K562 (cell line): Measurements from ENCODE around the gene ROBO1. TPM values are rescaled to one million over a fixed set of nuclear protein-coding genes. Genes with fewer than 3 reads are reported as not detected.

Experiments
- ATAC-seq: fragments of 200-7000 bp; cut with Tn5 transposase; 3 replicates; pipeline ENCODE4 v1.9.1; 2020; ENCODE audit warnings: moderate library complexity
- BruUV-seq: library from RNA; stranded (reverse); fragments of 400-500 nt; replicated peaks from 2 replicates; lab custom pipeline; 2021; lab: Mats Ljungman, UMichigan
- CTCF ChIA-PET: fragments of 300-600 bp; formaldehyde crosslinking; extraction: SDS; loops from one replicate; lab custom pipeline; 2021; ENCODE audit warnings: low intra/inter-chr PET ratio; lab: Yijun Ruan, JAX
- POLR2A ChIA-PET: fragments of 300-600, 350-650 bp; sonication (Branson Sonifier 250); formaldehyde crosslinking; extraction: SDS; loops from one replicate; lab custom pipeline; 2021; ENCODE audit warnings: antibody characterized with exemption, inconsistent platforms; lab: Yijun Ruan, JAX
- DNase-seq, 4 experiments: peaks; one replicate each; pipeline versions ENCODE4 v3.0.0 to v3.0.0-alpha.2; 2011 to 2018; ENCODE audit warnings: low spot score in 3 of 4, mixed read lengths in 3 of 4; ENCODE audit errors: extremely low read depth in 1 of 4
- FAIRE-seq: peaks from 2 replicates; lab custom pipeline; 2011; peaks lifted over from hg19 to GRCh38; lab: Jason Lieb, UNC
- H2AFZ ChIP-seq: 2 replicates; pipeline ENCODE4 v1.6.0; 2011; ENCODE audit warnings: low read depth, low read length, control low read depth, inconsistent platforms
- H3K27ac ChIP-seq: fragments of 200-600 bp; 3 replicates; pipeline ENCODE4 v1.8.0; 2011; ENCODE audit warnings: low read depth, mild to moderate bottlenecking, control low read depth, inconsistent platforms, low read length, moderate library complexity, mixed read lengths; ENCODE audit errors: extremely low read depth
- H3K27me3 ChIP-seq, 2 experiments: fragments of 300-600 bp in 1 of 2; 2 replicates in 1 of 2; 3 replicates in 1 of 2; pipeline versions ENCODE4 v1.6.0 to v1.8.0; 2011; ENCODE audit warnings: inconsistent platforms in 2 of 2, low read length in 2 of 2, mild to moderate bottlenecking in 1 of 2, mixed read lengths in 1 of 2, moderate library complexity in 1 of 2; ENCODE audit not compliant: control insufficient read depth in 2 of 2, insufficient read depth in 2 of 2
- H3K36me3 ChIP-seq: fragments of 300-600 bp; 3 replicates; pipeline ENCODE4 v1.8.0; 2011; ENCODE audit warnings: mild to moderate bottlenecking, low read length, inconsistent platforms; ENCODE audit not compliant: control insufficient read depth, insufficient read depth
- H3K4me1 ChIP-seq, 2 experiments: fragments of 200-600 bp in 1 of 2; replicated peaks in 1 of 2; 2 replicates in 1 of 2; 3 replicates in 1 of 2; pipeline versions ENCODE4 v1.5.1 to v1.8.0; 2011; ENCODE audit warnings: inconsistent platforms in 2 of 2, low read length in 2 of 2, mild to moderate bottlenecking in 1 of 2, mixed read lengths in 1 of 2, moderate library complexity in 1 of 2; ENCODE audit not compliant: control insufficient read depth in 2 of 2, insufficient read depth in 2 of 2
- H3K4me2 ChIP-seq: 2 replicates; pipeline ENCODE4 v1.6.1; 2011; ENCODE audit warnings: low read length, control low read depth, inconsistent platforms, mixed read lengths; ENCODE audit not compliant: insufficient read depth
- H3K4me3 ChIP-seq: fragments of 200-600 bp; sonication (generic), shearing (Covaris generic); 2 replicates; pipeline ENCODE4 v1.5.1; 2016; ENCODE audit warnings: control low read depth, inconsistent platforms
- H3K79me2 ChIP-seq: fragments of 200-600 bp; 3 replicates; pipeline ENCODE4 v1.8.0; 2011; ENCODE audit warnings: low read length, inconsistent platforms; ENCODE audit not compliant: control insufficient read depth, insufficient read depth
- H3K9ac ChIP-seq, 2 experiments: 2 replicates each; pipeline versions ENCODE4 v1.6.0 to v1.6.1; 2011; ENCODE audit warnings: low read depth in 2 of 2, low read length in 2 of 2, control low read depth in 1 of 2, inconsistent platforms in 1 of 2, mild to moderate bottlenecking in 1 of 2, mixed read lengths in 1 of 2; ENCODE audit not compliant: insufficient read depth in 1 of 2
- H3K9me1 ChIP-seq: one replicate; pipeline ENCODE4 v1.6.0; 2011; ENCODE audit warnings: inconsistent platforms, mild to moderate bottlenecking, low read length, moderate library complexity; ENCODE audit not compliant: control insufficient read depth, insufficient read depth
- H3K9me3 ChIP-seq: replicated peaks from 2 replicates; pipeline ENCODE4 v1.5.1; 2011; ENCODE audit warnings: low read depth, low read length, inconsistent platforms; ENCODE audit not compliant: control insufficient read depth, insufficient read depth
- H4K20me1 ChIP-seq: replicated peaks from 2 replicates; pipeline ENCODE4 v1.6.1; 2011; ENCODE audit warnings: low read length, inconsistent platforms, mixed read lengths; ENCODE audit not compliant: control insufficient read depth, insufficient read depth
- CEBPB ChIP-seq: fragments of 450-650 bp; IDR thresholded peaks from 2 replicates; pipeline ENCODE4 v1.6.1; 2016; ENCODE audit warnings: missing genetic modification characterization, missing compliant biosample characterization
- CEBPG ChIP-seq, 3 experiments: fragments of 200-800 bp in 1 of 3; sonication (Bioruptor generic) in 1 of 3; sonication (generic) in 1 of 3; formaldehyde crosslinking in 1 of 3; IDR thresholded peaks in 2 of 3; conservative IDR thresholded peaks in 1 of 3; 2 replicates each; pipeline versions ENCODE4 v1.6.1 to v1.8.0; 2016 to 2022; ENCODE audit warnings: missing compliant biosample characterization in 2 of 3, missing genetic modification characterization in 2 of 3, mild to moderate bottlenecking in 1 of 3, missing genetic modification reagents in 1 of 3
- CTCF ChIP-seq, 3 experiments: IDR thresholded peaks in 2 of 3; conservative IDR thresholded peaks in 1 of 3; 2 replicates each; pipeline ENCODE4 v1.5.1; 2011 to 2012; ENCODE audit warnings: low read length in 3 of 3, mild to moderate bottlenecking in 3 of 3, control low read depth in 2 of 3, improper control_type of control experiment in 1 of 3, inconsistent platforms in 1 of 3, low read depth in 1 of 3, mixed read lengths in 1 of 3, moderate library complexity in 1 of 3; ENCODE audit not compliant: insufficient read depth in 2 of 3
- CUX1 ChIP-seq: fragments of 200-800 bp; sonication (Bioruptor generic); IDR thresholded peaks from 2 replicates; pipeline ENCODE4 v1.6.1; 2016; ENCODE audit warnings: missing genetic modification characterization, missing compliant biosample characterization
- GATAD2B ChIP-seq: fragments of 450-650 bp; IDR thresholded peaks from 2 replicates; pipeline ENCODE4 v1.6.1; 2017; ENCODE audit warnings: mild to moderate bottlenecking, borderline replicate concordance
- HCFC1 ChIP-seq: IDR thresholded peaks from 2 replicates; pipeline ENCODE4 v1.6.1; 2012; ENCODE audit warnings: low read depth, low read length, improper control_type of control experiment
- RAD21 ChIP-seq, 2 experiments: fragments of 250-450 bp in 1 of 2; fragments of 450-650 bp in 1 of 2; sonication (Bioruptor Pico) in 1 of 2; formaldehyde crosslinking in 1 of 2; IDR thresholded peaks in 1 of 2; conservative IDR thresholded peaks in 1 of 2; 2 replicates each; pipeline versions ENCODE4 v1.4.0 to v1.8.0; 2020 to 2022; ENCODE audit warnings: mild to moderate bottlenecking in 2 of 2, moderate library complexity in 1 of 2
- SIN3A ChIP-seq, 2 experiments: fragments of 150-350 bp in 1 of 2; IDR thresholded peaks; 2 replicates each; pipeline ENCODE4 v1.6.1; 2011 to 2016; ENCODE audit warnings: borderline replicate concordance in 2 of 2, low read depth in 2 of 2, low read length in 2 of 2, mild to moderate bottlenecking in 2 of 2, moderate library complexity in 2 of 2; ENCODE audit not compliant: control insufficient read depth in 1 of 2
- ZNF445 ChIP-seq: fragments of 250-450 bp; sonication (Bioruptor Pico); IDR thresholded peaks from 2 replicates; pipeline ENCODE4 v1.4.0; 2020; ENCODE audit warnings: low read depth, mild to moderate bottlenecking, moderate library complexity
- WGBS: fragments of 100-300 bp; shearing (Covaris generic); methylation state at CpG from one replicate; pipeline ENCODE4 v1.1.6; 2016; ENCODE audit warnings: low coverage, mixed read lengths; ENCODE audit not compliant: insufficient coverage; ENCODE audit errors: missing lambda C conversion rate; 5-methylcytosine and 5-hydroxymethylcytosine counted together
- in situ Hi-C: fragments of 300-500 bp; cut with MboI; formaldehyde crosslinking; loops from 4 replicates; pipeline ENCODE4 v1.15.0; 2018; ENCODE audit warnings: inconsistent platforms, mixed read lengths
- intact Hi-C: fragments of 100-400 bp; cut with micrococcal nuclease; formaldehyde crosslinking; loops from 2 replicates; pipeline ENCODE4 v1.14.2; 2022
- polyA plus RNA-seq, 8 experiments: library from polyadenylated mRNA; depleted of rRNA in 4 of 8; stranded (reverse) in 5 of 8; unstranded in 3 of 8; fragments of >200 nt; fragmentation: Nextera tagmentation in 2 of 8; fragmentation: Illumina TruSeq in 1 of 8; extraction: Ambion mirVana in 2 of 8; extraction: Trizol in 1 of 8; gene quantifications; 2 replicates each; pipeline versions ENCODE4 v1.2.1 to v1.2.3, GENCODE V29; 2011 to 2014; ENCODE audit warnings: inconsistent platforms in 1 of 8, missing spikeins in 1 of 8
- total RNA-seq, 7 experiments: library from RNA; depleted of rRNA in 6 of 7; stranded (reverse); fragments of >200 nt in 6 of 7; fragmentation: Illumina TruSeq in 2 of 7; extraction: Trizol in 2 of 7; gene quantifications; 2 replicates each; pipeline versions ENCODE4 v1.2.1 to v1.2.3, GENCODE V29; 2011 to 2021; ENCODE audit warnings: low replicate concordance in 1 of 7

Gene ROBO1
- total and polyA plus RNA-seq, 9 of the 15 experiments (the other 6 are each of a cell fraction or from before 2014, with no cell fraction given) = 0.01 to 0.53 (median 0.17) TPM; not detected in 5

- POLR2A ChIA-PET = no interaction called here
- no peaks in the 10 kb centered on the region for H4K20me1 ChIP-seq
- peak; percentile 25 to 34 (median 33); a peak in 4 of 6 replicates for TF ChIP-seq CTCF (IDR thresholded peaks at IDR 0.05 in 2 of 3, conservative IDR thresholded peaks at IDR 0.05 in 1 of 3; ENCODE audit: insufficient read depth in 2 of 3, low read depth in 1 of 3, low read length in 3 of 3)
- no peak for TF ChIP-seq GATAD2B
- TF ChIP-seq RAD21 (CRISPR knock-in tag; conservative IDR thresholded peaks at IDR 0.05 in 1 of 2, IDR thresholded peaks at IDR 0.05 in 1 of 2) = peak in 1 of 2 experiments; percentile 25; a peak in 1 of 4 replicates
- no peak for TF ChIP-seq CUX1
- TF ChIP-seq CEBPB (tag) = 0 out of 2 replicates have a peak, but pooled peaks have one; percentile 19
- TF ChIP-seq SIN3A (IDR thresholded peaks at IDR 0.05; ENCODE audit: borderline replicate concordance in 2 of 2, control insufficient read depth in 1 of 2, low read depth in 2 of 2, low read length in 2 of 2) = no peak
- no peak for TF ChIP-seq CEBPG (CRISPR knock-in tag; IDR thresholded peaks at IDR 0.05)
- TF ChIP-seq CEBPG (tag; conservative IDR thresholded peaks at IDR 0.05 in 1 of 2, IDR thresholded peaks at IDR 0.05 in 1 of 2) = peak in 1 of 2 experiments; percentile 85; a peak in 2 of 4 replicates
- no peak for TF ChIP-seq ZNF445 (CRISPR knock-in tag)
- no peak for TF ChIP-seq HCFC1
- TF ChIP-seq, all 486 proteins: peak for 4
- Histone ChIP-seq H3K9me3 (no peaks in the 10 kb centered on the region), H3K4me1 (no peaks in the 10 kb centered on the region), H3K27ac (no peak overlapping the region), H3K79me2 (no peaks in the 10 kb centered on the region), H3K36me3 (no peaks in the 10 kb centered on the region), H3K4me2 (no peak overlapping the region), H3K27me3 (no peaks in the 10 kb centered on the region), H3K9me1 (no peaks in the 10 kb centered on the region), H3K9ac (no peak overlapping the region), H2AFZ (no peak overlapping the region), H3K4me3 (no peak overlapping the region)
- in situ Hi-C loops (no loop called here), intact Hi-C loops (no loop called here)
- no TSS peak for BruUV-seq
- ATAC-seq (peak; percentile 36; the same call in 1 of the 3 replicates), FAIRE-seq (no peak), DNase-seq (peak; percentile 9 to 33 (median 16))
- 4% methylated on average over 5 of the region's 6 CpGs for WGBS
- CTCF ChIA-PET = interaction anchor here (0.6 kb wide), 1 partner anchor 469 kb away, joined by 3 read pairs; no protein-coding TSS in a partner anchor
Observed at GRCh38 chr3:79086514-79086913, 681.3 kb downstream of the ROBO1 start.
